Fibroblast of lung (primary cell): ENCODE data around the gene SLC22A5.

Experiments used
- EZH2 ChIP-seq: IDR thresholded peaks from 2 replicates; pipeline ENCODE4 v1.5.1; 2012; ENCODE audit warnings: low read length, control low read depth, mild to moderate bottlenecking; ENCODE audit errors: missing control alignments
- TF ChIP-seq, protein P1 (sequence below), 2 donors: IDR thresholded peaks in 1 of 2; conservative IDR thresholded peaks in 1 of 2; 1 replicate in 1 of 2; 2 replicates in 1 of 2; pipeline ENCODE4 v1.5.1; 2011 to 2012; ENCODE audit warnings: low read length in 2 of 2, control low read depth in 1 of 2, inconsistent platforms in 1 of 2, low read depth in 1 of 2, mild to moderate bottlenecking in 1 of 2

DNA sequence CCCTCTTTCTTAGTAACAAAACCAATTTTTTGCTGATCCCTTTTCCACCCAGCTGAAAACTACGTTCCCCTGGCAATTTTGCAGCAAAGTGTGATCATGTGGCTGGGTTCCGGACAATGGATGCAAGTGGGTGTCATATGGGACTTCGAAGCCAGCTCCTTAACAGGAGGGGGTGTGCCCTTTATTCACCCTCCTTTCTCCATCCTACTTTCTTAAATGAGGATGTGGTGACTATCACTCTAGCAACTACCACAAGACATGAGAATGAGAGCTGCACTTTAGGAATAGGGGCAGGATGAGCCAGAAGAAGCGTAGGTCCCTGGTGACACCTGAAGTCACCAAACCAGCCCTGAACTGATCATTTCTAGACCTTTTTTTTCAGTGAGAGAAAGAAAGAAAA, 62.1 kb downstream of the SLC22A5 start:
- TF ChIP-seq, protein P1, sequence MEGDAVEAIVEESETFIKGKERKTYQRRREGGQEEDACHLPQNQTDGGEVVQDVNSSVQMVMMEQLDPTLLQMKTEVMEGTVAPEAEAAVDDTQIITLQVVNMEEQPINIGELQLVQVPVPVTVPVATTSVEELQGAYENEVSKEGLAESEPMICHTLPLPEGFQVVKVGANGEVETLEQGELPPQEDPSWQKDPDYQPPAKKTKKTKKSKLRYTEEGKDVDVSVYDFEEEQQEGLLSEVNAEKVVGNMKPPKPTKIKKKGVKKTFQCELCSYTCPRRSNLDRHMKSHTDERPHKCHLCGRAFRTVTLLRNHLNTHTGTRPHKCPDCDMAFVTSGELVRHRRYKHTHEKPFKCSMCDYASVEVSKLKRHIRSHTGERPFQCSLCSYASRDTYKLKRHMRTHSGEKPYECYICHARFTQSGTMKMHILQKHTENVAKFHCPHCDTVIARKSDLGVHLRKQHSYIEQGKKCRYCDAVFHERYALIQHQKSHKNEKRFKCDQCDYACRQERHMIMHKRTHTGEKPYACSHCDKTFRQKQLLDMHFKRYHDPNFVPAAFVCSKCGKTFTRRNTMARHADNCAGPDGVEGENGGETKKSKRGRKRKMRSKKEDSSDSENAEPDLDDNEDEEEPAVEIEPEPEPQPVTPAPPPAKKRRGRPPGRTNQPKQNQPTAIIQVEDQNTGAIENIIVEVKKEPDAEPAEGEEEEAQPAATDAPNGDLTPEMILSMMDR (conservative IDR thresholded peaks at IDR 0.05 in 1 of 2, IDR thresholded peaks at IDR 0.05 in 1 of 2; ENCODE audit: low read depth in 1 of 2, low read length in 2 of 2): no peak
- TF ChIP-seq EZH2: no peak
